ENCODE measurements around the gene TSEN54.

The TSEN54 gene

GRCh38 chr17:75521290-75521689 lies 5.0 kb downstream of the TSEN54 start:
- Histone ChIP-seq H3K9me3 (ENCODE audit: low read length) (no peaks in the 10 kb centered on the region), H3K4me3 (ENCODE audit: low read length) (no peak overlapping the region), H3K36me3 (ENCODE audit: insufficient read depth, low read length) (peaks cover 47% of the 10 kb centered on the region), H2AFZ (ENCODE audit: low read depth, low read length) (no peak overlapping the region), H3K4me1 (ENCODE audit: insufficient read depth, low read length) (peaks cover 14% of the 10 kb centered on the region), H3K27me3 (ENCODE audit: insufficient read depth, low read length) (peaks cover 5% of the 10 kb centered on the region)

GRCh38 chr17:75521951-75522727 lies 5.8 kb downstream of the TSEN54 start:
- H3K27me3 ChIP-seq (ENCODE audit: insufficient read depth, low read length) = peaks cover 11% of the 10 kb centered on the region
- H3K36me3 ChIP-seq (ENCODE audit: insufficient read depth, low read length) = peaks cover 47% of the 10 kb centered on the region
- H3K4me3 ChIP-seq (ENCODE audit: low read length) = no peak overlapping the region
- H2AFZ ChIP-seq (ENCODE audit: low read depth, low read length) = no peak overlapping the region
- H3K4me1 ChIP-seq (ENCODE audit: insufficient read depth, low read length) = peaks cover 12% of the 10 kb centered on the region
- H3K9me3 ChIP-seq (ENCODE audit: low read length) = no peaks in the 10 kb centered on the region

- no peaks in the 10 kb centered on the region for H3K9me3 ChIP-seq (ENCODE audit: low read length)
- H2AFZ ChIP-seq (ENCODE audit: low read depth, low read length) = no peak overlapping the region
- H3K4me3 ChIP-seq (ENCODE audit: low read length) = no peak overlapping the region
- H3K27me3 ChIP-seq (ENCODE audit: insufficient read depth, low read length) = peaks cover 12% of the 10 kb centered on the region
- H3K36me3 ChIP-seq (ENCODE audit: insufficient read depth, low read length) = peaks cover 40% of the 10 kb centered on the region
- H3K4me1 ChIP-seq (ENCODE audit: insufficient read depth, low read length) = peaks cover 6% of the 10 kb centered on the region
These were observed 7.3 kb downstream of the TSEN54 start for GRCh38 chr17:75523647-75524046.

- Histone ChIP-seq H3K9me3 (ENCODE audit: low read length) (no peaks in the 10 kb centered on the region), H3K27me3 (ENCODE audit: insufficient read depth, low read length) (peaks cover 12% of the 10 kb centered on the region), H2AFZ (ENCODE audit: low read depth, low read length) (no peak overlapping the region), H3K4me1 (ENCODE audit: insufficient read depth, low read length) (peaks cover 6% of the 10 kb centered on the region), H3K4me3 (ENCODE audit: low read length) (no peak overlapping the region), H3K36me3 (ENCODE audit: insufficient read depth, low read length) (peaks cover 34% of the 10 kb centered on the region)
These were observed 8.1 kb downstream of the TSEN54 start for GRCh38 chr17:75524269-75524969.

GRCh38 chr17:75524970-75525805 lies 8.9 kb downstream of the TSEN54 start, which contains the start of gene LLGL2:
TSS of gene LLGL2 (plus strand) at chr17:75525697. CDS start at chr17:75543427, 17,730 bp downstream.
- no peak within 1 kb of the TSS for H3K4me3 ChIP-seq (ENCODE audit: low read length)
- peaks cover 29% of the 10 kb centered on the region for H3K36me3 ChIP-seq (ENCODE audit: insufficient read depth, low read length)
- no peaks in the 10 kb centered on the region for H3K9me3 ChIP-seq (ENCODE audit: low read length)
- H3K4me1 ChIP-seq (ENCODE audit: insufficient read depth, low read length) = peaks cover 6% of the 10 kb centered on the region
- H2AFZ ChIP-seq (ENCODE audit: low read depth, low read length) = no peak within 1 kb of the TSS
- H3K27me3 ChIP-seq (ENCODE audit: insufficient read depth, low read length) = peaks cover 12% of the 10 kb centered on the region

- Histone ChIP-seq H3K36me3 (ENCODE audit: insufficient read depth, low read length) (peaks cover 27% of the 10 kb centered on the region), H3K9me3 (ENCODE audit: low read length) (no peaks in the 10 kb centered on the region), H3K4me3 (ENCODE audit: low read length) (no peak overlapping the region), H2AFZ (ENCODE audit: low read depth, low read length) (no peak overlapping the region), H3K27me3 (ENCODE audit: insufficient read depth, low read length) (peaks cover 12% of the 10 kb centered on the region), H3K4me1 (ENCODE audit: insufficient read depth, low read length) (peaks cover 6% of the 10 kb centered on the region)
These were observed 9.7 kb downstream of the TSEN54 start for GRCh38 chr17:75525806-75526554.

GRCh38 chr17:75526555-75527270 lies 10.4 kb downstream of the TSEN54 start:
- Histone ChIP-seq H3K4me3 (ENCODE audit: low read length) (no peak overlapping the region), H3K4me1 (ENCODE audit: insufficient read depth, low read length) (peaks cover 6% of the 10 kb centered on the region)

GRCh38 chr17:75530837-75531720 lies 14.8 kb downstream of the TSEN54 start:
- Histone ChIP-seq H3K4me1 (ENCODE audit: insufficient read depth, low read length) (peaks cover 12% of the 10 kb centered on the region), H3K36me3 (ENCODE audit: insufficient read depth, low read length) (no peaks in the 10 kb centered on the region), H2AFZ (ENCODE audit: low read depth, low read length) (no peak overlapping the region), H3K27me3 (ENCODE audit: insufficient read depth, low read length) (peaks cover 9% of the 10 kb centered on the region), H3K4me3 (ENCODE audit: low read length) (no peak overlapping the region), H3K9me3 (ENCODE audit: low read length) (no peaks in the 10 kb centered on the region)

More at GRCh38 chr17:75526555-75527270, 10.4 kb downstream of the TSEN54 start:
- H3K9me3 ChIP-seq (ENCODE audit: low read length) = no peaks in the 10 kb centered on the region
- no peak overlapping the region for H2AFZ ChIP-seq (ENCODE audit: low read depth, low read length)
- H3K36me3 ChIP-seq (ENCODE audit: insufficient read depth, low read length) = peaks cover 21% of the 10 kb centered on the region
- H3K27me3 ChIP-seq (ENCODE audit: insufficient read depth, low read length) = peaks cover 12% of the 10 kb centered on the region

- H3K27me3 ChIP-seq (ENCODE audit: insufficient read depth, low read length) = peaks cover 4% of the 10 kb centered on the region
- H3K9me3 ChIP-seq (ENCODE audit: low read length) = no peaks in the 10 kb centered on the region
- H3K4me3 ChIP-seq (ENCODE audit: low read length) = no peak overlapping the region
- H2AFZ ChIP-seq (ENCODE audit: low read depth, low read length) = no peak overlapping the region
- no peaks in the 10 kb centered on the region for H3K36me3 ChIP-seq (ENCODE audit: insufficient read depth, low read length)
- H3K4me1 ChIP-seq (ENCODE audit: insufficient read depth, low read length) = peaks cover 9% of the 10 kb centered on the region
These were observed 15.4 kb downstream of the TSEN54 start for GRCh38 chr17:75531721-75532072.

- no peaks in the 10 kb centered on the region for H3K9me3 ChIP-seq (ENCODE audit: low read length)
- H3K4me3 ChIP-seq (ENCODE audit: low read length) = no peak overlapping the region
- H3K4me1 ChIP-seq (ENCODE audit: insufficient read depth, low read length) = peaks cover 9% of the 10 kb centered on the region
- H3K36me3 ChIP-seq (ENCODE audit: insufficient read depth, low read length) = no peaks in the 10 kb centered on the region
- H3K27me3 ChIP-seq (ENCODE audit: insufficient read depth, low read length) = no peaks in the 10 kb centered on the region
- no peak overlapping the region for H2AFZ ChIP-seq (ENCODE audit: low read depth, low read length)
These were observed 18.8 kb downstream of the TSEN54 start for GRCh38 chr17:75535119-75535537.

GRCh38 chr17:75535871-75536270 lies 19.5 kb downstream of the TSEN54 start:
- no peaks in the 10 kb centered on the region for H3K9me3 ChIP-seq (ENCODE audit: low read length)
- H3K4me3 ChIP-seq (ENCODE audit: low read length) = no peak overlapping the region
- peaks cover 9% of the 10 kb centered on the region for H3K4me1 ChIP-seq (ENCODE audit: insufficient read depth, low read length)
- no peak overlapping the region for H2AFZ ChIP-seq (ENCODE audit: low read depth, low read length)
- no peaks in the 10 kb centered on the region for H3K36me3 ChIP-seq (ENCODE audit: insufficient read depth, low read length)
- no peaks in the 10 kb centered on the region for H3K27me3 ChIP-seq (ENCODE audit: insufficient read depth, low read length)
